Right lobe of liver (tissue), 4 donors: ENCODE measurements around the gene SLC41A3.

Experiments
- POLR2A ChIP-seq: fragments of 450-650 bp; IDR thresholded peaks from one replicate; pipeline ENCODE4 v1.6.1; 2017; ENCODE audit warnings: antibody characterized with exemption, mild to moderate bottlenecking
- TF ChIP-seq, protein P1 (sequence below), 4 donors: fragments of 200-600 bp in 3 of 4; fragments of 450-650 bp in 1 of 4; IDR thresholded peaks; one replicate each; pipeline versions ENCODE4 v1.5.1 to v1.8.0; 2016 to 2022; ENCODE audit warnings: antibody characterized with exemption in 4 of 4, mild to moderate bottlenecking in 2 of 4
- donor health status: DM: no; HTN: no; CAD: no.
- donor health status: DM: no; HTN: no; CAD: no.
- donor health status: DM: no; HTN: yes; CAD: no.

DNA sequence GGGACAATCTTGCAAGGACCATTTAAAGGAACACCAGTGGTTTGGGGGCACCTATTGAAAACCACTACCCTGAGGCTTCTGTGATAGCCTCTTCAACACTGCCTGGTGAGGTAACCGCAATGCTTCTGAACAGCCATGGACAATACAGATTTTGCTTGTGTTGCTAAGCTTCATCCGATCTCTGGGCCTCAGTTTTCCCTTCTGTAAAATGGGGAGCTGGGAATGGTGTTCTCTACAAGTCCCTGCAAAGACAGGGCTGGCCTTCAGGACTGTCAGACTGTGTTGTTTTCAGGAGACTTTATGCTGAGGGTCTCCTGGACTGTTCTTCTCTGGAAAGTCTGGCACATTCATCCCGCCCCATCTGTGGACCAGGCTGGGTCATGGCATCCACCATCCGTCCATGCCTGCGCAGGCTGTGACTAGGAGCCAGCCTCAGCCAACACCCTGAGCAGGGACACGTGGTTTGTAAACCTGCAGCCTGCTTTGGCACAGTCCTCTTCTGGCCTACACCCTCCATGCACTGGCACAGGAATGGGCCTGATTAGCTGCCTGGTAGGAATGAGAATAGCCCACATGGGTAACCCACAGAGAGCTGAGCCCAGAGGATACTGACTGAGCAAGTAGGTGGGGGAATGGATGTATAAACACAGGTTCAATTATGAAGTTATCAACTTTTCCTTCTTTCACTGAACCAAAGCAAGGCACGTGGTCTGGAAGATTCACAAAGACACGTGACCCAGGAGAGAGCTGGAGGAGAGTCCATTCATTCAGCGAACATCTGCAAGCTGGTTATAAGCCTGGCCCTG, 59.7 kb downstream of the SLC41A3 start:
- TF ChIP-seq, protein P1, sequence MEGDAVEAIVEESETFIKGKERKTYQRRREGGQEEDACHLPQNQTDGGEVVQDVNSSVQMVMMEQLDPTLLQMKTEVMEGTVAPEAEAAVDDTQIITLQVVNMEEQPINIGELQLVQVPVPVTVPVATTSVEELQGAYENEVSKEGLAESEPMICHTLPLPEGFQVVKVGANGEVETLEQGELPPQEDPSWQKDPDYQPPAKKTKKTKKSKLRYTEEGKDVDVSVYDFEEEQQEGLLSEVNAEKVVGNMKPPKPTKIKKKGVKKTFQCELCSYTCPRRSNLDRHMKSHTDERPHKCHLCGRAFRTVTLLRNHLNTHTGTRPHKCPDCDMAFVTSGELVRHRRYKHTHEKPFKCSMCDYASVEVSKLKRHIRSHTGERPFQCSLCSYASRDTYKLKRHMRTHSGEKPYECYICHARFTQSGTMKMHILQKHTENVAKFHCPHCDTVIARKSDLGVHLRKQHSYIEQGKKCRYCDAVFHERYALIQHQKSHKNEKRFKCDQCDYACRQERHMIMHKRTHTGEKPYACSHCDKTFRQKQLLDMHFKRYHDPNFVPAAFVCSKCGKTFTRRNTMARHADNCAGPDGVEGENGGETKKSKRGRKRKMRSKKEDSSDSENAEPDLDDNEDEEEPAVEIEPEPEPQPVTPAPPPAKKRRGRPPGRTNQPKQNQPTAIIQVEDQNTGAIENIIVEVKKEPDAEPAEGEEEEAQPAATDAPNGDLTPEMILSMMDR (IDR thresholded peaks at IDR 0.05) = no peak
- no peak for TF ChIP-seq POLR2A
